ENCODE measurements around the gene HPCAL1.

Gene HPCAL1

GRCh38 chr2:10383960-10384734 is 81.4 kb downstream of the HPCAL1 start:
- no peak overlapping the region for H3K4me3 ChIP-seq (ENCODE audit: low read depth, low read length)
- TF ChIP-seq CTCF (IDR thresholded peaks at IDR 0.05; ENCODE audit: low read depth, low read length), result no peak

GRCh38 chr2:10385501-10385900 is 82.8 kb downstream of the HPCAL1 start:
- no peak for TF ChIP-seq CTCF (IDR thresholded peaks at IDR 0.05; ENCODE audit: low read depth, low read length)
- H3K4me3 ChIP-seq (ENCODE audit: low read depth, low read length), result no peak overlapping the region

GRCh38 chr2:10385933-10386773 is 83.4 kb downstream of the HPCAL1 start:
- no peak overlapping the region for H3K4me3 ChIP-seq (ENCODE audit: low read depth, low read length)
- no peak for TF ChIP-seq CTCF (IDR thresholded peaks at IDR 0.05; ENCODE audit: low read depth, low read length)

- H3K4me3 ChIP-seq (ENCODE audit: low read depth, low read length), result no peak overlapping the region
- TF ChIP-seq CTCF (IDR thresholded peaks at IDR 0.05; ENCODE audit: low read depth, low read length), result no peak
Observed at GRCh38 chr2:10387033-10387432, 84.3 kb downstream of the HPCAL1 start.

- H3K4me3 ChIP-seq (ENCODE audit: low read depth, low read length), result no peak overlapping the region
- no peak for TF ChIP-seq CTCF (IDR thresholded peaks at IDR 0.05; ENCODE audit: low read depth, low read length)
Observed at GRCh38 chr2:10388954-10389560, 86.4 kb downstream of the HPCAL1 start.

GRCh38 chr2:10389573-10389972 is 86.9 kb downstream of the HPCAL1 start:
- no peak for TF ChIP-seq CTCF (IDR thresholded peaks at IDR 0.05; ENCODE audit: low read depth, low read length)

More at GRCh38 chr2:10389573-10389972, 86.9 kb downstream of the HPCAL1 start:
- H3K4me3 ChIP-seq (ENCODE audit: low read depth, low read length), result no peak overlapping the region

Measured in WI38 (cell line).